Measurements from ENCODE around the gene EHD4.

- TF ChIP-seq, protein P1, sequence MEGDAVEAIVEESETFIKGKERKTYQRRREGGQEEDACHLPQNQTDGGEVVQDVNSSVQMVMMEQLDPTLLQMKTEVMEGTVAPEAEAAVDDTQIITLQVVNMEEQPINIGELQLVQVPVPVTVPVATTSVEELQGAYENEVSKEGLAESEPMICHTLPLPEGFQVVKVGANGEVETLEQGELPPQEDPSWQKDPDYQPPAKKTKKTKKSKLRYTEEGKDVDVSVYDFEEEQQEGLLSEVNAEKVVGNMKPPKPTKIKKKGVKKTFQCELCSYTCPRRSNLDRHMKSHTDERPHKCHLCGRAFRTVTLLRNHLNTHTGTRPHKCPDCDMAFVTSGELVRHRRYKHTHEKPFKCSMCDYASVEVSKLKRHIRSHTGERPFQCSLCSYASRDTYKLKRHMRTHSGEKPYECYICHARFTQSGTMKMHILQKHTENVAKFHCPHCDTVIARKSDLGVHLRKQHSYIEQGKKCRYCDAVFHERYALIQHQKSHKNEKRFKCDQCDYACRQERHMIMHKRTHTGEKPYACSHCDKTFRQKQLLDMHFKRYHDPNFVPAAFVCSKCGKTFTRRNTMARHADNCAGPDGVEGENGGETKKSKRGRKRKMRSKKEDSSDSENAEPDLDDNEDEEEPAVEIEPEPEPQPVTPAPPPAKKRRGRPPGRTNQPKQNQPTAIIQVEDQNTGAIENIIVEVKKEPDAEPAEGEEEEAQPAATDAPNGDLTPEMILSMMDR (tag by site-specific recombination; IDR thresholded peaks at IDR 0.05) = no peak
- no peak for TF ChIP-seq PRDM10 (tag by site-specific recombination; IDR thresholded peaks at IDR 0.05)
- TF ChIP-seq, protein P2, sequence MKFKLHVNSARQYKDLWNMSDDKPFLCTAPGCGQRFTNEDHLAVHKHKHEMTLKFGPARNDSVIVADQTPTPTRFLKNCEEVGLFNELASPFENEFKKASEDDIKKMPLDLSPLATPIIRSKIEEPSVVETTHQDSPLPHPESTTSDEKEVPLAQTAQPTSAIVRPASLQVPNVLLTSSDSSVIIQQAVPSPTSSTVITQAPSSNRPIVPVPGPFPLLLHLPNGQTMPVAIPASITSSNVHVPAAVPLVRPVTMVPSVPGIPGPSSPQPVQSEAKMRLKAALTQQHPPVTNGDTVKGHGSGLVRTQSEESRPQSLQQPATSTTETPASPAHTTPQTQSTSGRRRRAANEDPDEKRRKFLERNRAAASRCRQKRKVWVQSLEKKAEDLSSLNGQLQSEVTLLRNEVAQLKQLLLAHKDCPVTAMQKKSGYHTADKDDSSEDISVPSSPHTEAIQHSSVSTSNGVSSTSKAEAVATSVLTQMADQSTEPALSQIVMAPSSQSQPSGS (tag by site-specific recombination; IDR thresholded peaks at IDR 0.05; ENCODE audit: low read depth) = no peak
- no peak for TF ChIP-seq ZNF398 (tag by site-specific recombination; IDR thresholded peaks at IDR 0.05)
Measured at GRCh38 chr15:41895957-41896356, 76.4 kb downstream of the EHD4 start.

Measured in HEK293 (cell line).